CD4-positive, alpha-beta memory T cell (primary cell): Measurements from ENCODE around the gene CDC42SE1. TPM values are rescaled to one million over a fixed set of nuclear protein-coding genes. Genes with fewer than 3 reads are reported as not detected.

Source experiments
- CTCF ChIA-PET: fragments of 350-600 bp; sonication (Branson Sonifier 250); formaldehyde crosslinking; loops from one replicate; lab custom pipeline; 2021; ENCODE audit warnings: inconsistent platforms; ENCODE audit not compliant: partially characterized antibody; lab: Charles Lee
- POLR2A ChIA-PET: fragments of 350-600 bp; sonication (Branson Sonifier 250); formaldehyde crosslinking; loops from one replicate; lab custom pipeline; 2021; ENCODE audit not compliant: partially characterized antibody; lab: Charles Lee
- DNase-seq, 5 donors: peaks; one replicate each; pipeline versions ENCODE4 v3.0.0 to v3.0.0-alpha.2; 2020 to 2022; ENCODE audit warnings: mixed read lengths in 1 of 5
- H3K27ac ChIP-seq: one replicate; pipeline ENCODE4 v1.7.0; 2013; ENCODE audit warnings: low read depth, low read length
- H3K27me3 ChIP-seq: 2 replicates; pipeline ENCODE4 v1.7.0; 2013; ENCODE audit warnings: mild to moderate bottlenecking, low read length, moderate library complexity; ENCODE audit not compliant: insufficient read depth
- H3K36me3 ChIP-seq: 2 replicates; pipeline ENCODE4 v1.7.0; 2013; ENCODE audit warnings: mild to moderate bottlenecking, low read length, moderate library complexity; ENCODE audit not compliant: insufficient read depth
- H3K4me1 ChIP-seq: 2 replicates; pipeline ENCODE4 v1.7.0; 2013; ENCODE audit warnings: mild to moderate bottlenecking, low read length, moderate library complexity; ENCODE audit not compliant: insufficient read depth
- H3K4me3 ChIP-seq, 2 donors: one replicate each; pipeline ENCODE4 v1.7.0; 2013; ENCODE audit warnings: low read length in 2 of 2, mild to moderate bottlenecking in 1 of 2
- H3K9me3 ChIP-seq, 2 donors: one replicate each; pipeline ENCODE4 v1.7.0; 2013; ENCODE audit warnings: low read length in 2 of 2, control low read depth in 1 of 2; ENCODE audit not compliant: control insufficient read depth in 1 of 2
- H3K27ac Mint-ChIP-seq, 7 donors: one replicate each; pipeline ENCODE4 v1.8.0; 2020 to 2021; ENCODE audit warnings: mixed read lengths in 7 of 7, mild to moderate bottlenecking in 6 of 7, inconsistent platforms in 3 of 7, moderate library complexity in 3 of 7
- H3K27me3 Mint-ChIP-seq, 2 donors: one replicate each; pipeline ENCODE4 v1.8.0; 2020 to 2021; ENCODE audit warnings: mixed read lengths in 2 of 2
- H3K36me3 Mint-ChIP-seq, 2 donors: one replicate each; pipeline ENCODE4 v1.8.0; 2020 to 2021; ENCODE audit warnings: mixed read lengths in 2 of 2, inconsistent platforms in 1 of 2, mild to moderate bottlenecking in 1 of 2
- H3K4me1 Mint-ChIP-seq, 4 donors: one replicate each; pipeline ENCODE4 v1.8.0; 2020 to 2021; ENCODE audit warnings: mixed read lengths in 4 of 4, mild to moderate bottlenecking in 1 of 4
- H3K4me3 Mint-ChIP-seq, 8 donors: one replicate each; pipeline ENCODE4 v1.8.0; 2020 to 2021; ENCODE audit warnings: mixed read lengths in 8 of 8, mild to moderate bottlenecking in 7 of 8, moderate library complexity in 6 of 8, inconsistent platforms in 3 of 8
- H3K9me3 Mint-ChIP-seq, 8 donors: one replicate each; pipeline ENCODE4 v1.8.0; 2020 to 2021; ENCODE audit warnings: mixed read lengths in 8 of 8, mild to moderate bottlenecking in 5 of 8, inconsistent platforms in 3 of 8, moderate library complexity in 1 of 8
- intact Hi-C: fragments of 100-400 bp; cut with micrococcal nuclease; formaldehyde crosslinking; loops from one replicate; pipeline ENCODE4 v1.15.1; 2023
- polyA plus RNA-seq, 2 donors: library from polyadenylated mRNA; unstranded; fragments of 300-500 nt; fragmentation: Illumina TruSeq; gene quantifications; one replicate each; pipeline ENCODE4 v1.2.3, GENCODE V29; 2021
- total RNA-seq, 2 experiments: library from RNA; stranded (reverse); gene quantifications; one replicate each; pipeline ENCODE4 v1.2.3, GENCODE V29; 2021

CDC42SE1 gene
- total and polyA plus RNA-seq, 4 experiments from 2014 or later = 66.2 to 483 (median 289) TPM

GRCh38 chr1:151012684-151013471 lies 46.5 kb downstream of the CDC42SE1 start:
- peaks cover 9 to 25% of the 10 kb centered on the region in 2 donors for H3K36me3 Mint-ChIP-seq
- H3K4me3 Mint-ChIP-seq = no peak overlapping the region
- no peaks in the 10 kb centered on the region for H3K9me3 Mint-ChIP-seq
- ChIA-PET POLR2A (interaction anchor here (0.6 to 1.0 kb wide), 3 partner anchors 40 to 442 kb away, joined by 3 read pairs; partner anchors contain the start of gene TNFAIP8L2), CTCF (interaction anchor here (1.6 to 4.9 kb wide), 3 partner anchors 12 to 142 kb away, joined by 5 to 18 read pairs (median 8); no protein-coding TSS in a partner anchor)
- H3K36me3 ChIP-seq = no peaks in the 10 kb centered on the region
- no peaks in the 10 kb centered on the region for H3K27me3 Mint-ChIP-seq
- H3K27ac ChIP-seq = no peak overlapping the region
- H3K4me1 Mint-ChIP-seq = peaks cover 28 to 54% (median 40%) of the 10 kb centered on the region in 4 donors
- H3K4me3 ChIP-seq = no peak overlapping the region
- H3K4me1 ChIP-seq = peaks cover 25% of the 10 kb centered on the region
- intact Hi-C loops = no loop called here
- DNase-seq = no peak
- no peaks in the 10 kb centered on the region for H3K9me3 ChIP-seq
- peak overlapping the region in 1 of 7 donors; percentile 43 for H3K27ac Mint-ChIP-seq
- no peaks in the 10 kb centered on the region for H3K27me3 ChIP-seq

- H3K27ac ChIP-seq = no peak overlapping the region
- no peaks in the 10 kb centered on the region for H3K9me3 ChIP-seq
- H3K27me3 Mint-ChIP-seq = no peaks in the 10 kb centered on the region
- H3K9me3 Mint-ChIP-seq = no peaks in the 10 kb centered on the region
- no peaks in the 10 kb centered on the region for H3K36me3 ChIP-seq
- POLR2A ChIA-PET = interaction anchor here (0.7 to 1.2 kb wide), 3 partner anchors 32 to 47 kb away, joined by 3 to 4 read pairs (median 3); partner anchors contain the start of gene CDC42SE1
- H3K4me1 Mint-ChIP-seq = peaks cover 39 to 70% (median 56%) of the 10 kb centered on the region in 4 donors
- H3K27ac Mint-ChIP-seq = peak overlapping the region; percentile 50 to 82 (median 65)
- H3K36me3 Mint-ChIP-seq = peaks cover 8 to 26% of the 10 kb centered on the region in 2 donors
- peak overlapping the region in 6 of 8 donors; percentile 11 to 53 (median 32) for H3K4me3 Mint-ChIP-seq
- no peak for DNase-seq
- no peak overlapping the region for H3K4me3 ChIP-seq
- no peaks in the 10 kb centered on the region for H3K27me3 ChIP-seq
- intact Hi-C loops = no loop called here
- H3K4me1 ChIP-seq = peaks cover 41% of the 10 kb centered on the region
- CTCF ChIA-PET = interaction anchor here (0.7 to 4.9 kb wide), 9 partner anchors 9 to 204 kb away, joined by 3 to 18 read pairs (median 4); no protein-coding TSS in a partner anchor
Observed at GRCh38 chr1:151011154-151011850, 48.1 kb downstream of the CDC42SE1 start.

GRCh38 chr1:151010346-151010726 lies 49.1 kb downstream of the CDC42SE1 start:
- no peak for DNase-seq
- Mint-ChIP-seq H3K27me3 (no peaks in the 10 kb centered on the region), H3K27ac (peak overlapping the region in 3 of 7 donors; percentile 7 to 90 (median 27)), H3K4me3 (peak overlapping the region in 5 of 8 donors; percentile 17 to 97 (median 40)), H3K4me1 (peaks cover 45 to 80% (median 65%) of the 10 kb centered on the region in 4 donors), H3K9me3 (no peaks in the 10 kb centered on the region), H3K36me3 (peaks cover 8 to 29% of the 10 kb centered on the region in 2 donors)
- H3K4me3 ChIP-seq = no peak overlapping the region
- no peaks in the 10 kb centered on the region for H3K36me3 ChIP-seq
- ChIA-PET POLR2A (interaction anchor here (0.6 to 1.4 kb wide), 5 partner anchors 38 to 156 kb away, joined by 3 to 4 read pairs (median 3); no protein-coding TSS in a partner anchor), CTCF (interaction anchor here (0.7 to 4.9 kb wide), 5 partner anchors 14 to 205 kb away, joined by 3 to 18 read pairs (median 4); no protein-coding TSS in a partner anchor)
- H3K9me3 ChIP-seq = no peaks in the 10 kb centered on the region
- no peak overlapping the region for H3K27ac ChIP-seq
- no peaks in the 10 kb centered on the region for H3K27me3 ChIP-seq
- intact Hi-C loops = no loop called here
- peaks cover 51% of the 10 kb centered on the region for H3K4me1 ChIP-seq

- peak overlapping the region; percentile 88 to 99 (median 95) for H3K4me3 Mint-ChIP-seq
- peaks cover 47 to 84% (median 66%) of the 10 kb centered on the region in 4 donors for H3K4me1 Mint-ChIP-seq
- Histone ChIP-seq H3K9me3 (no peaks in the 10 kb centered on the region), H3K36me3 (no peaks in the 10 kb centered on the region), H3K27me3 (no peaks in the 10 kb centered on the region), H3K27ac (peak overlapping the region; percentile 88), H3K4me1 (peaks cover 54% of the 10 kb centered on the region), H3K4me3 (no peak overlapping the region)
- POLR2A ChIA-PET = interaction anchor here (0.7 to 1.9 kb wide), 5 partner anchors 38 to 157 kb away, joined by 3 to 7 read pairs (median 4); partner anchors contain the start of gene CDC42SE1
- intact Hi-C loops = loop anchor here (2.0 to 5.0 kb wide), 5 partner anchors 39 to 648 kb away; partner anchors contain the start of genes ARNT, RPRD2 and TNFAIP8L2
- peaks cover 8 to 30% of the 10 kb centered on the region in 2 donors for H3K36me3 Mint-ChIP-seq
- H3K9me3 Mint-ChIP-seq = no peaks in the 10 kb centered on the region
- CTCF ChIA-PET = interaction anchor here (0.6 to 4.9 kb wide), 3 partner anchors 15 to 90 kb away, joined by 3 to 18 read pairs (median 6); no protein-coding TSS in a partner anchor
- DNase-seq = no peak
- H3K27ac Mint-ChIP-seq = peak overlapping the region in 6 of 7 donors; percentile 90 to 100 (median 98)
- H3K27me3 Mint-ChIP-seq = no peaks in the 10 kb centered on the region
Observed at GRCh38 chr1:151009674-151010345, 49.6 kb downstream of the CDC42SE1 start.

GRCh38 chr1:151009206-151009587 lies 50.2 kb downstream of the CDC42SE1 start:
- Mint-ChIP-seq H3K9me3 (no peaks in the 10 kb centered on the region), H3K27me3 (no peaks in the 10 kb centered on the region), H3K27ac (peak overlapping the region; percentile 90 to 100 (median 99)), H3K4me3 (peak overlapping the region; percentile 88 to 99 (median 95)), H3K36me3 (peaks cover 8 to 30% of the 10 kb centered on the region in 2 donors), H3K4me1 (peaks cover 48 to 89% (median 69%) of the 10 kb centered on the region in 4 donors)
- no peak for DNase-seq
- Histone ChIP-seq H3K27ac (peak overlapping the region; percentile 88), H3K4me3 (peak overlapping the region in 1 of 2 donors; percentile 92), H3K36me3 (no peaks in the 10 kb centered on the region), H3K4me1 (peaks cover 58% of the 10 kb centered on the region), H3K27me3 (no peaks in the 10 kb centered on the region), H3K9me3 (no peaks in the 10 kb centered on the region)
- intact Hi-C loops = loop anchor here (2.0 to 5.0 kb wide), 5 partner anchors 40 to 647 kb away; partner anchors contain the start of genes ARNT, RPRD2 and TNFAIP8L2
- CTCF ChIA-PET = interaction anchor here (0.6 to 4.9 kb wide), 3 partner anchors 10 to 90 kb away, joined by 3 to 18 read pairs (median 3); no protein-coding TSS in a partner anchor
- POLR2A ChIA-PET = interaction anchor here (1.4 to 1.9 kb wide), 3 partner anchors 48 to 157 kb away, joined by 3 to 7 read pairs (median 4); partner anchors contain the start of gene CDC42SE1
